Endometrial microvascular endothelial cells (primary cell): ENCODE data around the gene DNAJB12. TPM values are rescaled to one million over a fixed set of nuclear protein-coding genes. Genes with fewer than 3 reads are reported as not detected.
"Not testable (repeated sequence)": the region's sequence is repeated elsewhere in the genome, so short reads cannot be mapped to it uniquely, and the experiment has no call there.

Experiments used
- in situ Hi-C: cut with HindIII; loops from 2 replicates; pipeline ENCODE4 v1.10.0; 2017; ENCODE audit warnings: low sequenced_read_pairs, low pct_unique_long_range_greater_than_20kb; ENCODE audit errors: inconsistent ontology term
- total RNA-seq: library from RNA; depleted of rRNA; stranded (reverse); fragments of >200 nt; gene quantifications from one replicate; pipeline ENCODE4 v1.2.3, GENCODE V29; 2015; ENCODE audit errors: inconsistent ontology term

Gene DNAJB12
- total RNA-seq, 1 donor from 2014 or later, result 33.5 TPM

- in situ Hi-C loops, result loop anchor here (10.0 kb wide), 1 partner anchor 47 kb away; the partner anchor contains the start of gene DDIT4
These were observed 33.3 kb downstream of the DNAJB12 start for GRCh38 chr10:72321248-72322029.

GRCh38 chr10:72320676-72321247 is 34.0 kb downstream of the DNAJB12 start:
- in situ Hi-C loops, result loop anchor here (10.0 kb wide), 1 partner anchor 46 kb away; the partner anchor contains the start of gene DDIT4

DNA sequence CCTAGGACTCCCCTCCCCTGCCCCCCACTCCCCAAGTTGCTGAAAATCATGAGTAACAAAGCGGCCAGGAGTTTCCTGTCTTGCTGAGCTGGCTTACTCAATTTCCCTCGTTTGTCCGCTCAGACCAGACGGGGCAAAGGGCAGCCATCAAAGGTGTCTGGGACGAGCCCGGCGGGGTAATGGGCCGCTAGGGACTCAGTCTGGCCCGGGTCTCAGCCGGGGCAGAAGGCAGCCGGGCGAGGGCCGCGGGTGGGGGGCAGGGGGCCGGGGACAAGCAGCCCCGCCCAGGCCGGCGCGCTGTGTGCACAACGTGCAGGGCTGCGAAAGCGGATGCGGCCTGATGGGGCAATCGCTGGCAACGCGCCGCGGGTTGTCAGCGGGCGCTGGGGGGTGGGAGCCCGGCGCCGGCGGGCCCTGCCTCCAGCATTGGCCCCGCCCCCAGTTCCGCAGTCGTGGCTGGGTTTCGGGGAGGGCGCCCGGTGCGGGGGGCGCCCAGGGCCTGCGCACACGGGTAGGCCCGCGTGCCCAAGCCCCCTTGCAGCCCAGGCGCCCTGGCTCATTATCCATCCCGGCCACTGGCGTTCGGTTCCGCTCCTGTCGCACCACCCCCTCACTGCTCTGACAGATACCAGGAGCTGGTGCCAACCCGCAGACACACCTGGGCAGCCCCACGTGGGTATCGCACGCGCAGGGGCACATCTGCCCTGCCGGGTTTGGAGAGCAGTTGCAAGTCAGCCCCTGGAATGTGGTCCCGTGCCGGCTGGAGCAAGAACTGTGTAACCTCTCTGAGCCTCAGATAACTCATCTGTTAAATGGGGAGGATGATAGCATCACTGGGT is 35.1 kb downstream of the DNAJB12 start:
- in situ Hi-C loops, result loop anchor here (10.0 kb wide), 1 partner anchor 45 kb away; the partner anchor contains the start of gene DDIT4

GRCh38 chr10:72318418-72319262 is 36.1 kb downstream of the DNAJB12 start:
- in situ Hi-C loops, result no loop called here

GRCh38 chr10:72316748-72317435 is 37.8 kb downstream of the DNAJB12 start:
- in situ Hi-C loops, result no loop called here

DNA sequence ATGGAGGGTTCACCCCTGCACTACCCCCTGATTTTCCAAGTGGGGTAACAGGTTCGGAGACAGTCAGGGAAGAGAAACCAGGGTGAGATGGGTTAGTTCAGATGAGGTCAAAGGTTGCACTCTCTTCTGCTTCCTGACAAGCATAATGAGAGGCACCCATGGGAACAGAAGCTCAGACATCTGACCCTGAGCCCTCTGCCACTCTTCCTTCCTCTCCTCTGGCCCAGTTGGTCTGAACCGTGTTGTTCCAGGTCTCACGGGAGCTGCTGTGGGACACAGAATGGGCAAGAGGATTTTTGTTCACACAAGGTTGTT is 38.4 kb downstream of the DNAJB12 start:
- in situ Hi-C loops, result no loop called here

- in situ Hi-C loops, result no loop called here
These were observed 38.9 kb downstream of the DNAJB12 start for GRCh38 chr10:72315611-72316385.

GRCh38 chr10:72315054-72315453 is 39.7 kb downstream of the DNAJB12 start:
- in situ Hi-C loops, result no loop called here

GRCh38 chr10:72314263-72314662 is 40.5 kb downstream of the DNAJB12 start:
- in situ Hi-C loops, result no loop called here

- in situ Hi-C loops, result no loop called here
These were observed 41.8 kb downstream of the DNAJB12 start for GRCh38 chr10:72312865-72313391.

DNA sequence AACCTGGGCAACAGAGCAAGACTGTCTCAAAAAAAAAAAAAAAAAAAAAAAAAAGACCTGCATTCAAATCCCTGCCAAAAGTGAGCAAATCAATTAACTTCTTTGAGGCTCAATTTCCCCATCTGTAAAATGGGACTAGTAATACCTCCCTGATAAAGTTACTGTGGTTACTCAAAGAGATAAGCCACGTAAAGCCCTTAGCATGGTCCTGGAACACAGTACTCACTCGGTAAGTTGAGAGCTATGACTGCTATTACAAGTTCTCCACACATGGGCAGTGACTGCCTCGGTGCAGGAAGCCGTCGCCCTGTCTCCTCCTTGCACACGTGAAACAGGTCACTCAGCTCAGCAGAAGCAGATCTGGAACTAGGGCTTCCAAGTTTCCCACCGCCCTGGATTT is 43.1 kb downstream of the DNAJB12 start:
- in situ Hi-C loops, result no loop called here

- in situ Hi-C loops, result no loop called here
These were observed 44.1 kb downstream of the DNAJB12 start for GRCh38 chr10:72310636-72311035.

GRCh38 chr10:72310241-72310633 is 44.5 kb downstream of the DNAJB12 start:
- in situ Hi-C loops, result no loop called here

- in situ Hi-C loops, result no loop called here
These were observed 45.2 kb downstream of the DNAJB12 start for GRCh38 chr10:72309290-72310240.

DNA sequence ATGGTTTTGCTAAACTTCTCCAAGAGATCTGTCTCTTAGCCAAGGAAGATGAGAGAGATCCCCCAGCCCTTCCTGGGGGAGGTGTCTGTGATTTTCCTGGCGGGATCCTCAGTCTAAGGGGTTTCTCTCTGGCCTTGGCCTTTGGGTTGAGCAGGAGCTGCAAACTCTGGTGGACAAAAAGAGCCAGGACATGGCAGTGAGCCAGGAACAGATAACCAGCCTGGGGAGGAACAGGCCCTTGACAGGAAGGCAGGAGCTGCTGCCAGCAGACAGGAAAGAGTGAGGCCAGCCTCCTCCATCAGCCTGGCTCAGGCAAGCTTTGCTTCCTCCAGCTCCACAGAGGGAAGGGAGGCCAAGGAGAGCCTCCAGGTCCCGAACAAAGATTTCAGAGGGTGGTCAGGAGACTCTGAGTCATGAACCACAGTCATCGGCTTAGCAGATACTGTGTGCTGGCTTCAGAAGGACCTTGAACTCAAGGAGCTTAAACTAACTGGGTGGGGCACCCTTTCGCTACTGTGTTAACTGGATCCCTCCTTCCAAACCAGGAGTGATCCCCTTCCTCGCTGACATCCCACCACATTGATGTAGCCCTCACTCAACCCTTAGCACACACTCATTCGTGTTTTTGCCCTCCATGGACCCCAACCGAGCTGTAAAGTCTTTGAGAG is 46.3 kb downstream of the DNAJB12 start:
- in situ Hi-C loops, result no loop called here

DNA sequence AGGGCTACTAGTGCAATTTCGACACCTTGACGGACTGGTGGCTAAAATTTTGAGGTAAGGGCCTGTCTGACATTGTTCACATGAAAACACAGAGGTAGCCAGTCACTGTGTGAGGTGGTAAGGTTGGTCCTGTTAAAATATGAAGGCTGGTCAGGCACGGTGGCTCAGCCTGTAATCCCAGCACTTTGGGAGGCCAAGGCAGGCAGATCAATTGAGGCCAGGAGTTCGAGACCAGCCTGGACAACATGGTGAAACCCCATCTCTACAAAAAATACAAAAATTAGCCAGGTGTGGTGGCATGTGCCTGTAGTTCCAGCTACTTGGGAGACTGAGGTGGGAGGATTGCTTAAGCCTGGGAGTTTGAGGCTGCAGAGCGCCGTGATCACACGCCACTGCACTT is 47.0 kb downstream of the DNAJB12 start:
- in situ Hi-C loops, result not testable (repeated sequence)
